DOHH2 (cell line): Measurements from ENCODE around the gene SETD1A.

ENCODE experiments used
- CTCF ChIP-seq: fragments of 200-600 bp; sonication (generic); IDR thresholded peaks from one replicate; pipeline ENCODE4 v1.5.1; 2014; ENCODE audit warnings: antibody characterized with exemption, mild to moderate bottlenecking, low read depth, low read length; ENCODE audit not compliant: poor library complexity, severe bottlenecking
- EZH2phosphoT487 ChIP-seq: fragments of 200-600 bp; sonication (generic); IDR thresholded peaks from 2 replicates; pipeline ENCODE4 v1.6.1; 2017; ENCODE audit warnings: borderline replicate concordance, mild to moderate bottlenecking, antibody characterized with exemption, low read length, moderate library complexity, mixed read lengths

GRCh38 chr16:31025339-31025738 is 67.8 kb downstream of the SETD1A start:
- TF ChIP-seq CTCF, result no peak
- no peak for TF ChIP-seq EZH2phosphoT487
